Ishikawa (cell line): ENCODE data around the gene MAPK1.

Experiments used
- EGR1 ChIP-seq: IDR thresholded peaks from 2 replicates; pipeline ENCODE4 v1.6.1; 2012
- EP300 ChIP-seq: IDR thresholded peaks from 2 replicates; pipeline ENCODE4 v1.6.1; 2012; ENCODE audit warnings: borderline replicate concordance
- MAX ChIP-seq: IDR thresholded peaks from 2 replicates; pipeline ENCODE4 v1.6.1; 2012
- RAD21 ChIP-seq: IDR thresholded peaks from 2 replicates; pipeline ENCODE4 v1.6.1; 2012; ENCODE audit warnings: low read depth
- TAF1 ChIP-seq: IDR thresholded peaks from 2 replicates; pipeline ENCODE4 v1.6.1; 2012; ENCODE audit warnings: low read depth, mild to moderate bottlenecking
- USF1 ChIP-seq: IDR thresholded peaks from 2 replicates; pipeline ENCODE4 v1.6.1; 2012
- YY1 ChIP-seq: IDR thresholded peaks from 2 replicates; pipeline ENCODE4 v1.6.1; 2012; ENCODE audit warnings: low read depth
- ZBTB7A ChIP-seq: IDR thresholded peaks from 2 replicates; pipeline ENCODE4 v1.6.1; 2012; ENCODE audit warnings: low read depth

GRCh38 chr22:21861851-21862250 lies 5.6 kb downstream of the MAPK1 start:
- no peak for TF ChIP-seq MAX
- no peak for TF ChIP-seq TAF1
- no peak for TF ChIP-seq ZBTB7A
- no peak for TF ChIP-seq RAD21
- no peak for TF ChIP-seq USF1
- no peak for TF ChIP-seq EP300
- no peak for TF ChIP-seq EGR1
- no peak for TF ChIP-seq YY1
